Left renal pelvis (tissue), 4 donors: ENCODE results near the gene SNRNP25. TPM values are rescaled to one million over a fixed set of nuclear protein-coding genes. Genes with fewer than 3 reads are reported as not detected.

Experiments
- DNase-seq, 4 donors: peaks; one replicate each; pipeline ENCODE4 v3.0.0-alpha.2; 2013; ENCODE audit warnings: low read depth in 4 of 4, low spot score in 3 of 4
- polyA plus RNA-seq, 4 donors: library from polyadenylated mRNA; unstranded; fragments of 120-200 nt; gene quantifications; one replicate each; pipeline ENCODE4 v1.2.1, GENCODE V29; 2013; ENCODE audit not compliant: insufficient read length in 4 of 4

The SNRNP25 gene
- polyA plus RNA-seq, 4 donors: 34.3 to 46.9 (median 42.6) TPM

DNA sequence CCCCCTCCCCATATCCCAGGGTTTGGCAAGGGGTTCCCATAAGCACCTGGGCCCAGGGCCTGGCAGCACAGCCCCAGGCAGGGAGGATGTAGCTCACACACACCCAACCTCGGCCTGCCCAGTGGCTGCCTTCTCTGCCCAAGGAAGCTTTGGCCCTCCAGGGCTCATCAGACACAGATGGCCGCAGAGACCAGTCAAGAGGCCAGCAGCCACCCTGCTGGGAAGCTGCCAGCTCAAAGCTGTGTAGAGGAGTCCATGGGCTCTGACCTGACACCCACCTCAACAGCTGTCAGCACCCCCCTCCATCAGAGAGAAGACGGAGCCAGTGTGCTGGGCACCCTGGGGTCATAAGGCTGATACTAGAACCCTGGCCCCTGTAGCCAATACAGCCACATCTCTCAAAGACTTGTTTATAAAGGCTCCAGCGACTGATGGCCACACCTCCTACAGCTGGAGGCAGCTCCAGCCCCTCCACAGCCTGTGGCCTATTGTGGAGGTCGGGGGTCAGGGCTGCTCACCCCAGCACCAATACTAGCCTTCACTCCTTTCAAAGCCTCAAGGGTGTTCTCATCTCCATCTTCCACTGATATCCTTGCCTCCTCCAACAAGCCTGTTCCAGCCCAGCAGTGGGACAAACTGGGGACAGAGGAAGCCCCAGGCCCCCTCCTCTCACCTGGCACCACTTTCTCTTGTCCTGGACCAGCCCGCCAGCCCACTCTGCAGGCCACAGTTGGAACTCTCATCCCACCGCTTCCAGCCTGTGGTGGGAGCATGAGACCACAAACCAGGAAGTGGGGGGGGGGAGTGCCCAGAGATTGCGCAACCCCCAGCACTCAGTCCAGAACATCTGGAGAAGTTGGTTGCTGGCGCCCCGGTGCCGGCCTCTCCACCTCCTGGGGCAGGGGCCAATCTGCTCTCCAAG lies 22.2 kb downstream of the SNRNP25 start:
- no peak for DNase-seq

DNA sequence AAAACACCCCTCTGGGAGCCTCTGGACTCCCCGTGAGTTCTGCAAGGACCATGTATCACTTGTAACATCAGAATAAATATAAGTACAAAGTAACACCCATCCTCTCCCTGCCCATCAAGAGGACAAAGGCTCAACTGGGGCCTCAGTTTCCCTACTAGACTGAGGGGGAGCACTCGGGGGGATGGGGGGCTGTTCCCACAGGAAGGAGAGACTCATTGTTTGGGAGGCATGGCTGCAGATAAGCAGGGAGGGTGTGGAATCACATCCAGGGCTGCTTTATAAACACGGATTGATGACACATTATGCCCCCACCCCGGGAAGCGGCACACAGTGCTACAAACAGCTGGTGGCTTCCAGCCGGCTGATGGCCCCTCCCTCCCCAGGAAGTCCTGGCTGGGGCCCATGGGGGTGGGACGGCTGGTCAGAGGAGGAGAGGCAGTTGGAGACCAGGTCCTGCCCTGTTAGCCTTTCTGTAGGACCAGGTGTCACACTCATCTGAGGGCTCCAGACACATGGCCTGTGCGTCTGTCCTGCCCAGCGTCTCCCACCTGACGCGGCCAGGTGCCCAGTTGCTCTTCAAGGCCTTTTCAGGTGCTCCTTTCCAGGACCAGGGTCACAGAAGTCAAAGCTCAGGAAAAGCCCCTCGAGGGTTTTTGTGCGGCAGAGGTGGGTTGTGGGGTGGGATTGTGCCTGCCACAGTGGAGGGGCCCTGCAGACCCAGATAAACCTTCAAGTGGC lies 23.1 kb downstream of the SNRNP25 start:
- no peak for DNase-seq

DNA sequence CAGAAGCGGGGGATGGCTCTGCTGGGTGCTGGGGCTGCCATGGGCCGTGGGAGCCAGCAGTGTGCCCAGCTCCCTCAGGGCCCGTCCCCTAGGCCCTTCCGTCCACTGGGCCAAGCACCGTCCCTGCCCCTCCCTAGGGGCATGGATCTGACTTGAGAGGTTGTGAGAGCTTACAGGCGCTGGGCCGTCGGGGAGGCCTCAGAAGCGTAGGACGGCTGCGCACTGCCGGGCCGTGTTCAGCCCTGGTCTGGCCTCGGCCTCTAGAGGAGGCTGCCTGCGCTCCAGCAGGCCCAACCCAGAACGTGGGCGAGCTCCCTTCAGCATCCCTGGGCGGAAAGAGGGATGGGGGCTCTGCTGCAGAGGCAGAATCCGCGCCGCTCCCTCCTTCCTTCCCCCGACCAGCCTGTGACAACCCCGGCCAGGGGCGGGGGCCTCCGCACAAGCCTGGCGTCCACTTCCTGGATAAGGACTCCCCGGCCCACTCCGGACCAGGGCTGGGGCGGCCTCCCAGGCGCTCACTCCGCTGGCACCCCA lies 23.7 kb downstream of the SNRNP25 start:
- no peak for DNase-seq

DNA sequence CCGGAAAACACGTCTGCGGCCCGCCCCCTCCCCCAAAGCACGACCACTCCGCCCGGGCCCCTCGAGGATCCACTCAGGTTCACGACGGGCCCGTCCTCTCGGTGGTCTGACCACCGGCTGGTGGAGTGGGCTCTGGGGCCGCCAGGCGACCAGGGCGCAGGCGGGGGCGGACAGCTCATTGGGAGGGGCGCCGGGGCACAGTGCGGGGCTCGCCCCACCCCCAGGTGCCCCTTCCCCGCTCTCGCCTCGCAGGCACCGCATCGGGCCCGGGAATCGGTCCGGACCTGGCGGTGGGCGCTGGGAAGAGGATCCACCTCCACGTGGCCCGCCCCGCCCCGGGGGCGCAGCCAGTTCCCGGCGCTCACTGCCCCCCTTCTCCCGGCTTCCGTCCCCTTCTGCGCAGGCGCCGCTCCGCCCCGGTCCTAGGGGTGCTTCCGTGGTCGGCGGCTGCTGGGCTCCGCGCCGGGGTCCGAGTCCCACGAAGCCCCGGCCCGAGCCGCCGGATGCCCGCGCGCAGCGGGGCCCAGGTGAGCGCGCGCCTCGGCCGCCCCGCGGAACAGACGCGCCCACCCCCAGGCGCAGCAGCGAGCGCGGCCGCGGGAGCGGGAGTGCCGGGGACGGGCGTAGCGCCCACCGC lies 24.3 kb downstream of the SNRNP25 start, which contains the start of gene MPG:
TSS of gene MPG (plus strand) at position 419 of the 637 bp plus-strand sequence. CDS start at position 504, 85 bp downstream.
- DNase-seq: no peak

DNA sequence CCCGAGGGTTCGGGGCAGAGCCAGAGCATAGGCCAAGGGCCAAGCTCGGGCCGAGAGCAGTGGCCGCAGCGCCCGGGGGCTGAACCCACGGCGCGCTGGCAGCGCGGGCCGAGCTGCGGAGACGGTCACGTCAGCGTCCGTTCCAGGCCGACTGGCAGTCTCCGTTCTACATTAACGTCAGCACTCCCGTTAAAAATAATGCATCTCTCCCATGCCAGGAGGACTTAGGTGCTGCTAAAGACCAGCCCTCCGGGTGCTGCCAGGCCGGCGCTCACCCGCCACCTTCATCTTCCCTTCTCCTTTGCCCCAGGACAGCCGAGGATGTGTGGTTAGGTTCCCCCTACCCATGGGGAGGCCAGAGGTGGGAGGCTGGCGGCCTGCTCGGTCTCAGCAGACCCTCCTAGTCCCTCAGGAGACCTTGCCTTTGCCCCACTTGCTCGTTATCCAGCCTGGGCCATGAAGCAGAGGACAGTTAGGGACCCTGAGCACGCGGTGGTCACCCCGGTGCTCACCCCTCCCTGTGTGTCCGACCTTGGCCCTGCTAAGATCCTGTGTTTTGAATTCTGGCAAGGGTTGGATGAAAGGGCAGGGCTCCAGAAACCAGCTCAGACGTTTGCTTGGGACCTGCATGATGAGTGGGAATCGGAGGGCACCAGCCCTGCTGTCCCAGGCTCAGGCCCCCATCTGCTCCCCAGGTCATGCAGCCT lies 25.0 kb downstream of the SNRNP25 start:
- DNase-seq: no peak

DNA sequence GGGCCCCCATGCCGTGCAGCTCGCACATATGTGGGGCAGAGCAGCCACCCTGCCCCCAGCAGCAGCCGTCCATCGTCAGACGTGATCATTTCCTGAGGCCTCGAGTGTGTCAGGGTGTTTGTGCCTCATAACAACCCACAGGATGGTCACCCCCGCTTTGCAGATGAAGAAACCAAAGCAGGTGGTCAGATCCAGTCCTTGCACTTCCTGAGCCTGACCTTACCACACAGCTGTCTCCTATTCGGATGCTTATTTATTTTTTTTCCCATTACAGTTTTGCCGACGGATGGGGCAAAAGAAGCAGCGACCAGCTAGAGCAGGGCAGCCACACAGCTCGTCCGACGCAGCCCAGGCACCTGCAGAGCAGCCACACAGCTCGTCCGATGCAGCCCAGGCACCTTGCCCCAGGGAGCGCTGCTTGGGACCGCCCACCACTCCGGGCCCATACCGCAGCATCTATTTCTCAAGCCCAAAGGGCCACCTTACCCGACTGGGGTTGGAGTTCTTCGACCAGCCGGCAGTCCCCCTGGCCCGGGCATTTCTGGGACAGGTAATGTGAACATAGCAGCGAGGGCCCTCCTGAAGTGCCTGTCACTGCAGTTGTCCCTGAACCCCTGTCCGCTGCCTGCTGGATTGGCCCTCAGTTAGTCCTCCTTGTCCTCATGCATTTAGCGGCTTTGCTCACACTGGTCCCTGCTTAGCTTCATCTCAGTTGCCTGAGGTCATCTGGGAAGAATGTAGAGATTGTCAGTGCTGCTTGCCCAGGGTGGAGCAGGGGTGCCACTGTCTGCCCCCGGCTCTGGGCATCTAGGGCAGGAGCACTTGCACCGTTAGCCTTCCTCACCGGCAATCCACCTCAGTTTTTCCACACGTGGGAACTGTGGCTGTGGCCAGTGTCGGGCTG lies 25.8 kb downstream of the SNRNP25 start:
- no peak for DNase-seq

DNA sequence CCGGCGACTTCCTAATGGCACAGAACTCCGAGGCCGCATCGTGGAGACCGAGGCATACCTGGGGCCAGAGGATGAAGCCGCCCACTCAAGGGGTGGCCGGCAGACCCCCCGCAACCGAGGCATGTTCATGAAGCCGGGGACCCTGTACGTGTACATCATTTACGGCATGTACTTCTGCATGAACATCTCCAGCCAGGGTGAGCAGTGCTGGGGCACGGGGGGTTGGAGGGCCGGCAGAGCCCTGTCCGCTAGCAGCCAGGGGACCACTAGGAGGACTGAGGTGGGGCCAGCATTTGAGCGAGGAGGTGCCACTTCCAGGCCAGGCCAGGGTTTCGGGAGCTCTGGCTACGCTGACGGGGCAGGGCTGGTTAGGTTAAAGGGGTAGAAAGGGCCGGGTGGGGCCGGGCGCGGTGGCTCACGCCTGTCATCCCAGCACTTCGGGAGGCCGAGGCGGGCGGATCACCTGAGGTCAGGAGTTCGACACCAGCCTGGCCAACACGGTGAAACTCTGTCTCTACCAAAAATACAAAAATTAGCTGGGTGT lies 29.5 kb downstream of the SNRNP25 start:
- no peak for DNase-seq

DNA sequence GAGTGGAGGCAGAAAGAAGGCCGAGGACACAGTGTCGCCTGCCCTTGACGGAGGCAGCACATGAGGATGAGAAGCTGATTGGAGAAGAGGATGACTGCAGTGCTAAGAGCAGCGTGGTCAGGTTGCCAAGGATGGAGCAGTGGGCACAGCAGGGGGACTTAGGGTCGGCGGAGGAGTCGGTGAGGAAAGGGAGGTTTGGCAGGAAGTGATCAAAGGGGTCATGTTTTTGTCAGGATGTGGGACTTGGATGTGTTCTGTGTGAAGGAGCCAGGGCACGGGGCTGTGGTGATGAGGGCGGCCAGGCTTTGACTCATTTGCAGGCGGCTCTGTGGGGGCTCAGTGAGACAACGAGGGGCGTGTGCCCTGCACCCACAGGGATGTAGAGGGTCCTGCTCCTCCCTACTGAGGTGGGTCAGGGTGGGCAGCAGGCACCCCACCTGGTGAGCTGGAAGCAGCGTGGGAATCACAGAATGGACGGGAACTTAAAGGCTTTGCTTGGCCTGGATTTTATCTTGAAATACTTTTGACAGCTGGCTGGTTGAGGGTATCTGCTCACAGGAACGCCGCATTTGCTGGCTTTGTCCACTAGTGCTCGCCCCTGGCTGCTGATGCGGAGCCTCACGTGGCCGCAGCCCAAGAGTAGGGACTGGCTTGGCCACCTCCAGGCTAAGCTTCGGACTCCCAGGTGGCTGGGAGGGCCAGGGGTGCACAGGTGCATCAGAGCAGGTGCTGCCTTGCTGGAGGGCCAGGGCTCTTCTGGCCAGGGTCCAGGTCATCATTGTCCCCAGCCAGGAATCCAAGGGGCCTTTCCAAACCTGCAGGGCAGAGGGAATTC lies 30.4 kb downstream of the SNRNP25 start:
- DNase-seq: no peak

DNA sequence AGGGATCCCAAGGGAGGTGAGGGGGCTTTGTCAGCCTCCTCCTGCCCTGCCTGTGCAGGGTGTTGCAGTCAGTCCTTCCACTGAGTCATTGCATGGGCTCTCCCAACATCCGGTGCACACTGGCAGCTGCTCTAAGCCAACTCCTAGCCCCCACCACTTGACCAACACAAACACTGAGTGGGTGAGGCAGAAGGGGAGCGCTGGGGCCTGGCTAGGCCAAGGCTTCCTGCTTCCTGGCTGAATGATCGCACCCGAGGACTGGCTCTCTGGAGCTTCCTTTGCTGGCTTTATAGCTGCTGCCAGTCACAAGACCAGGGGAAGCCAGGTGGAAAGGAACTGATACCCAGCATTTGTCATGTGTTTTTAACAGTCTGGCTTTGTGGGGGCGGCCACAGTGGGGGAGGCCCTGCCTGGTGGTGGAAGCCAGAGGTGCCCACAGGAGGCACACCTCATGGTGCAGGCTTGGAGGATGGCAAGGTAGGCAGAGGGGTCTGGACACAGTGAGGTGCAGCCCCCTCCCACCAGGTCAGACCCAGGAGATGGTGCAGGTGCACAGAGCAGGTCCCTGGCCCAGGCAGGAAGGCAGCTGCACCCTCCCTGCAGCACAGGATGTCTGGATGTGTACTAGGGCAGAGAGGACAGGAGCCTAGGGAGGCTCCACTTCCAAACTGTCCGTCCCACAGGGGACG lies 31.2 kb downstream of the SNRNP25 start:
- no peak for DNase-seq

DNA sequence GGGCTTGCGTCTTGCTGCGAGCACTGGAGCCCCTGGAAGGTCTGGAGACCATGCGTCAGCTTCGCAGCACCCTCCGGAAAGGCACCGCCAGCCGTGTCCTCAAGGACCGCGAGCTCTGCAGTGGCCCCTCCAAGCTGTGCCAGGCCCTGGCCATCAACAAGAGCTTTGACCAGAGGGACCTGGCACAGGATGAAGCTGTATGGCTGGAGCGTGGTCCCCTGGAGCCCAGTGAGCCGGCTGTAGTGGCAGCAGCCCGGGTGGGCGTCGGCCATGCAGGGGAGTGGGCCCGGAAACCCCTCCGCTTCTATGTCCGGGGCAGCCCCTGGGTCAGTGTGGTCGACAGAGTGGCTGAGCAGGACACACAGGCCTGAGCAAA lies 31.8 kb downstream of the SNRNP25 start:
- no peak for DNase-seq

DNA sequence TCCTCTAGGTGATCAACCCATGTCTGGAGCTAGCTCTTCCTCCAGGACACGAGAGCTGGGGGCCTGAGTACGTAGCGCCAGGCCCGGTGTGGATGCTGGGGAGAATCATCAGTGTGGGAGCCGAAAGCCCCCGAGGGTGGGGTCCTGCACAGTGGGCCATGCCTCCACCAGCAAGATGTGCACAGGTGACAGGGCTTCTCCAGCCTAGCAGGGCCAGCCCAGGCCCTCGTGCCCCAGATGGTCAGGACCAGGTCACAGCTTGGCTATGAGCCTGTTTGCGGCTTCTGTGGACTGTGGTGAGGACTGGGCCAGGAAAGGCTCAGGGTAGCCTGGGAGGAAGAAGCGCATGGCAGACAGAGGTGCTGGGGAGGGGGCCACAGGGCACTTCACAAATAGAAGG lies 32.2 kb downstream of the SNRNP25 start:
- DNase-seq: no peak

DNA sequence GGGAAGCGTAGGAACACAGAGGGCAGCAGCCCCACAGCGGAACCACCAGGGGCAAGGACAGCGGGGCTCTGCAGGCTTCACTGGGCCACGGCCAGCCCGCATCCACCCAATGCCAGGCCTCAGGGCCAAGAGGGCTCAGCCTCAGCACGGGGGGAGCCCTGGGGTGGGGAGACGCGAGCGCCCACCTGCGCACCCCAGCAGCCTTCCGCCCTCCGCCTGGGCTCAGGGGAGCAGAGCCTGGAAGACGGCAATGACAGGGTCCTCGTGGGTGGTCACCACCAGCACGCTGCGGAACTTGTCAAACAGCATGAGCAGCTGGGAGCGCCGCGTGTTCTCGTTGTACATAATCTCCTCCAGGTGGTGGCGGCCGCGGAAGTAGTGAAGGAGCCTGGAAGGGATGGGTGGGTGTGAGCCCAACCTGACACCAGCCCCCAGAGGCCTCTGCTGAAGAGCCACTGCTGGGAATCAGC lies 32.9 kb downstream of the SNRNP25 start:
- DNase-seq: no peak

DNA sequence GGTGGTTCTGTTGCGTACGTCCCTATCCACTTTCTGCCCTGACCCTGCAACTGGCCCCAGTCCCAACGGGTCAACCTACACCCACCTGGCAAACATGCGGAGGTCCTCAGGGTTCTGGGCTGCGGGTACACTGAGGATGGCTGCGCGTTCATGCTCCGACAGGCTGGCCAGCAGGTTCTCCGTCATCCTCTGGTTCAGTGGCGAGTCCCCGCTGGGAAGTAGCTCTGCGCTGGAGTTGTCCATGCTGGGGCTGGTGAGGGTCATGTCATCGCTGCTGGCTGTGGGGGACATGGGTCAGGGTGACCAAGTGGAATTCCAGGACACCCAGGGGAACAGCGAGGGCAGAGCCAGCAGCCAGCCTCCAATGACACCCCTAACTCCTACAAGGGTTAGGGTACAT lies 35.0 kb downstream of the SNRNP25 start:
- no peak for DNase-seq

DNA sequence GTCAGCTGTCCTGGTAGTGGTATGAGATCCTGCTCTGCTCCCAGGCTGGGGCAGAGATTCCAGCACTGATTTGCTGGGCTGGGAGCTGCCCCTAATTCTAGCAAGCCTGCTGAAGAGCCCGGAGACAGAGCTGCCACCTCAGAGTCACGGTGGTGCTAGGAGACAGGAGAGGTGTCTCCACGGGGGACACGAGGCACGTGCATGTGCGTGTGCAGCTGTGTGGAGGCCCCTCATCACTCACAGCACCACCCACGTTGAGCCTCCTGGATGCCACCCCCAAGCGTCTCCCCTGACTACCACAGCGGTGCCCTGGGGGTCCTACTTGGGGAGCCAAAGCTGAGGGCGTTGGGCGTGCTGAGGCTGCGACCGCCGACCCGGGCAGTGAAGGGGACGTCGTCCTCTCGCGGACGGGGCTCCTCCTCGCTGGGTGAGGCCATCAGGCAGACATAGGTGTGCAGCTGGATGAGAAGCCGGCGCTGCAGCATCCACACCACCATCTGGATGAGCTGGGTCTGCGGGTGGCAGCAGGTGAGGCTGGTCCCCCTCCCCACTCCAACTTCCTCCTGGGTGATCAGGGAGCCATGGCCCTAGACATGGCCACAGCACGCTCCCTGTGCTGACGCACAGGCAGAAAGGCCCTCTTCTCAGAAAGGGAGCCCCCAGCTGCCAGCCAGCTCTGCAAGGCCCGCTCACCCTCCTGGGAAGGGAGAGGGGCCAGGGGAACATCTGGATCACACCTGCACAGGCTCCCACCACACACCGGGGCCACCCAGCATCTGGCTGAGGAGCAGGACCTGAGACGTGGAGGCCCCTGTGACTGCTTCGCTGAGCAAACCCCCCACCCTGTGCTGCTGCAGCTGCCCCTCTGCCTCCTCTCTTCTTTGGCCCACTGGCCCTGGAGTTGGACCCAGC lies 36.0 kb downstream of the SNRNP25 start:
- no peak for DNase-seq

DNA sequence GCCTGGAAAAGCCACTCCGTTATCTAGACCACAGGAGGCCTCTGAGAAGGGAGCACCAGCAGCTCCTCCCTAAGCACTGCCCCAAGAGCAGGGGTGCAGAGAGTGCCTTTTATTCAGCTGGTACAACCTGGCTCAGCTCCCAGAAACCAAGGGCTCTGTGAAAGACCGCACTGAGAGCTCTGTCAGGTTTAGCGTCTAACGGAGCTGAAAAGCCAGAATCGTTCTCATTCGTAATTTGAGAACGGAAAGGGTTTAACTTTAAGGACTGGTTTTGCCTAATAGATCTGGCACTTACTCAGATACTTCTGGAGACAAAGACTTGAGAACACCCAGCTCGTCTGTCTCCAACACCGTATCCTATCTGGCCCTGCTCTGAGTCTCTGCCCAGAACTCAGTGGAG lies 37.9 kb downstream of the SNRNP25 start:
- no peak for DNase-seq
